Measurements from ENCODE around the gene MRPL9. TPM values are rescaled to one million over a fixed set of nuclear protein-coding genes. Genes with fewer than 3 reads are reported as not detected.

The MRPL9 gene
- total and polyA plus RNA-seq, 2 experiments from 2014 or later, result 89.0 to 126 TPM

DNA sequence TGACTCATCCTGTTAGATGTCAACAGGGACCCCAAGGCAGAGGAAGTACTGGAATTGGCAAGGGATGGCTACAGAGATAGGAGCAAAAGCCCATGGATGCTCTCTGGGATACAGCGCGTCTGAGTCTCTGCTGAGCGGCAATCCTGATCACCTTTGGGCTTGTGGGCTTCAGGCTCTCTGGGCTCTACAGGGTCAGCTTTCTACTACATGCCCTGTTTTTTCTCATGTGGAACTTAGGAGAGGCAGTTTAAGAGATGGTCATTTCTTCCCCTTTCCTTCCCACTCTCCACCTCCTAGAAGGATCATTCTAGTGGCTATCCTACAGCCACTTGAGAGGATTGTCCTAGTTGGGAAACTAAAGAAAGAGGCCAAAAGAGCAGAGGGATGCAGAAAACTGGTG, 40.6 kb upstream of the MRPL9 start:
- no peaks in the 10 kb centered on the region for H3K79me2 ChIP-seq (replicated peaks; ENCODE audit: insufficient read depth)
- H2AFZ ChIP-seq, result no peak overlapping the region
- H3K4me3 Mint-ChIP-seq, result no peak overlapping the region
- no peaks in the 10 kb centered on the region for H4K20me1 ChIP-seq (replicated peaks; ENCODE audit: insufficient read depth)
- no peak overlapping the region for H3K27ac ChIP-seq (ENCODE audit: low read depth)
- H3K9me2 ChIP-seq (ENCODE audit: insufficient read depth), result no peaks in the 10 kb centered on the region
- peaks cover 13% of the 10 kb centered on the region for H3K4me1 Mint-ChIP-seq
- DNase-seq (ENCODE audit: low spot score) (no peak), ATAC-seq (no peak)
- H3K27me3 Mint-ChIP-seq (ENCODE audit: insufficient read depth, low read depth, poor library complexity), result peaks cover 3% of the 10 kb centered on the region
- no peaks in the 10 kb centered on the region for H3K27me3 ChIP-seq (ENCODE audit: insufficient read depth)
- TF ChIP-seq, protein P1, sequence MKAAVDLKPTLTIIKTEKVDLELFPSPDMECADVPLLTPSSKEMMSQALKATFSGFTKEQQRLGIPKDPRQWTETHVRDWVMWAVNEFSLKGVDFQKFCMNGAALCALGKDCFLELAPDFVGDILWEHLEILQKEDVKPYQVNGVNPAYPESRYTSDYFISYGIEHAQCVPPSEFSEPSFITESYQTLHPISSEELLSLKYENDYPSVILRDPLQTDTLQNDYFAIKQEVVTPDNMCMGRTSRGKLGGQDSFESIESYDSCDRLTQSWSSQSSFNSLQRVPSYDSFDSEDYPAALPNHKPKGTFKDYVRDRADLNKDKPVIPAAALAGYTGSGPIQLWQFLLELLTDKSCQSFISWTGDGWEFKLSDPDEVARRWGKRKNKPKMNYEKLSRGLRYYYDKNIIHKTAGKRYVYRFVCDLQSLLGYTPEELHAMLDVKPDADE (IDR thresholded peaks at IDR 0.05), result no peak
- TF ChIP-seq, protein P2, sequence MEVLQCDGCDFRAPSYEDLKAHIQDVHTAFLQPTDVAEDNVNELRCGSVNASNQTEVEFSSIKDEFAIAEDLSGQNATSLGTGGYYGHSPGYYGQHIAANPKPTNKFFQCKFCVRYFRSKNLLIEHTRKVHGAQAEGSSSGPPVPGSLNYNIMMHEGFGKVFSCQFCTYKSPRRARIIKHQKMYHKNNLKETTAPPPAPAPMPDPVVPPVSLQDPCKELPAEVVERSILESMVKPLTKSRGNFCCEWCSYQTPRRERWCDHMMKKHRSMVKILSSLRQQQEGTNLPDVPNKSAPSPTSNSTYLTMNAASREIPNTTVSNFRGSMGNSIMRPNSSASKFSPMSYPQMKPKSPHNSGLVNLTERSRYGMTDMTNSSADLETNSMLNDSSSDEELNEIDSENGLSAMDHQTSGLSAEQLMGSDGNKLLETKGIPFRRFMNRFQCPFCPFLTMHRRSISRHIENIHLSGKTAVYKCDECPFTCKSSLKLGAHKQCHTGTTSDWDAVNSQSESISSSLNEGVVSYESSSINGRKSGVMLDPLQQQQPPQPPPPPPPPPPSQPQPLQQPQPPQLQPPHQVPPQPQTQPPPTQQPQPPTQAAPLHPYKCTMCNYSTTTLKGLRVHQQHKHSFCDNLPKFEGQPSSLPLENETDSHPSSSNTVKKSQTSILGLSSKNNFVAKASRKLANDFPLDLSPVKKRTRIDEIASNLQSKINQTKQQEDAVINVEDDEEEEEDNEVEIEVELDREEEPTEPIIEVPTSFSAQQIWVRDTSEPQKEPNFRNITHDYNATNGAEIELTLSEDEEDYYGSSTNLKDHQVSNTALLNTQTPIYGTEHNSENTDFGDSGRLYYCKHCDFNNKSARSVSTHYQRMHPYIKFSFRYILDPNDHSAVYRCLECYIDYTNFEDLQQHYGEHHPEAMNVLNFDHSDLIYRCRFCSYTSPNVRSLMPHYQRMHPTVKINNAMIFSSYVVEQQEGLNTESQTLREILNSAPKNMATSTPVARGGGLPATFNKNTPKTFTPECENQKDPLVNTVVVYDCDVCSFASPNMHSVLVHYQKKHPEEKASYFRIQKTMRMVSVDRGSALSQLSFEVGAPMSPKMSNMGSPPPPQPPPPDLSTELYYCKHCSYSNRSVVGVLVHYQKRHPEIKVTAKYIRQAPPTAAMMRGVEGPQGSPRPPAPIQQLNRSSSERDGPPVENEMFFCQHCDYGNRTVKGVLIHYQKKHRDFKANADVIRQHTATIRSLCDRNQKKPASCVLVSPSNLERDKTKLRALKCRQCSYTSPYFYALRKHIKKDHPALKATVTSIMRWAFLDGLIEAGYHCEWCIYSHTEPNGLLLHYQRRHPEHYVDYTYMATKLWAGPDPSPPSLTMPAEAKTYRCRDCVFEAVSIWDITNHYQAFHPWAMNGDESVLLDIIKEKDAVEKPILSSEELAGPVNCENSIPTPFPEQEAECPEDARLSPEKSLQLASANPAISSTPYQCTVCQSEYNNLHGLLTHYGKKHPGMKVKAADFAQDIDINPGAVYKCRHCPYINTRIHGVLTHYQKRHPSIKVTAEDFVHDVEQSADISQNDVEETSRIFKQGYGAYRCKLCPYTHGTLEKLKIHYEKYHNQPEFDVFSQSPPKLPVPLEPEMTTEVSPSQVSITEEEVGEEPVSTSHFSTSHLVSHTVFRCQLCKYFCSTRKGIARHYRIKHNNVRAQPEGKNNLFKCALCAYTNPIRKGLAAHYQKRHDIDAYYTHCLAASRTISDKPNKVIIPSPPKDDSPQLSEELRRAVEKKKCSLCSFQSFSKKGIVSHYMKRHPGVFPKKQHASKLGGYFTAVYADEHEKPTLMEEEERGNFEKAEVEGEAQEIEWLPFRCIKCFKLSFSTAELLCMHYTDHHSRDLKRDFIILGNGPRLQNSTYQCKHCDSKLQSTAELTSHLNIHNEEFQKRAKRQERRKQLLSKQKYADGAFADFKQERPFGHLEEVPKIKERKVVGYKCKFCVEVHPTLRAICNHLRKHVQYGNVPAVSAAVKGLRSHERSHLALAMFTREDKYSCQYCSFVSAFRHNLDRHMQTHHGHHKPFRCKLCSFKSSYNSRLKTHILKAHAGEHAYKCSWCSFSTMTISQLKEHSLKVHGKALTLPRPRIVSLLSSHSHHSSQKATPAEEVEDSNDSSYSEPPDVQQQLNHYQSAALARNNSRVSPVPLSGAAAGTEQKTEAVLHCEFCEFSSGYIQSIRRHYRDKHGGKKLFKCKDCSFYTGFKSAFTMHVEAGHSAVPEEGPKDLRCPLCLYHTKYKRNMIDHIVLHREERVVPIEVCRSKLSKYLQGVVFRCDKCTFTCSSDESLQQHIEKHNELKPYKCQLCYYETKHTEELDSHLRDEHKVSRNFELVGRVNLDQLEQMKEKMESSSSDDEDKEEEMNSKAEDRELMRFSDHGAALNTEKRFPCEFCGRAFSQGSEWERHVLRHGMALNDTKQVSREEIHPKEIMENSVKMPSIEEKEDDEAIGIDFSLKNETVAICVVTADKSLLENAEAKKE (CRISPR knock-in tag; IDR thresholded peaks at IDR 0.05), result no peak
- TF ChIP-seq POLR2AphosphoS5 (IDR thresholded peaks at IDR 0.05; ENCODE audit: low read depth) (no peak), JUNB (IDR thresholded peaks at IDR 0.05; ENCODE audit: unreplicated experiment) (no peak), NANOG (IDR thresholded peaks at IDR 0.05; ENCODE audit: borderline replicate concordance) (no peak), CREB1 (CRISPR knock-in tag; IDR thresholded peaks at IDR 0.05; ENCODE audit: low read depth) (no peak), EZH2phosphoT487 (IDR thresholded peaks at IDR 0.05; ENCODE audit: unreplicated experiment) (no peak)
- TF ChIP-seq, protein P3, sequence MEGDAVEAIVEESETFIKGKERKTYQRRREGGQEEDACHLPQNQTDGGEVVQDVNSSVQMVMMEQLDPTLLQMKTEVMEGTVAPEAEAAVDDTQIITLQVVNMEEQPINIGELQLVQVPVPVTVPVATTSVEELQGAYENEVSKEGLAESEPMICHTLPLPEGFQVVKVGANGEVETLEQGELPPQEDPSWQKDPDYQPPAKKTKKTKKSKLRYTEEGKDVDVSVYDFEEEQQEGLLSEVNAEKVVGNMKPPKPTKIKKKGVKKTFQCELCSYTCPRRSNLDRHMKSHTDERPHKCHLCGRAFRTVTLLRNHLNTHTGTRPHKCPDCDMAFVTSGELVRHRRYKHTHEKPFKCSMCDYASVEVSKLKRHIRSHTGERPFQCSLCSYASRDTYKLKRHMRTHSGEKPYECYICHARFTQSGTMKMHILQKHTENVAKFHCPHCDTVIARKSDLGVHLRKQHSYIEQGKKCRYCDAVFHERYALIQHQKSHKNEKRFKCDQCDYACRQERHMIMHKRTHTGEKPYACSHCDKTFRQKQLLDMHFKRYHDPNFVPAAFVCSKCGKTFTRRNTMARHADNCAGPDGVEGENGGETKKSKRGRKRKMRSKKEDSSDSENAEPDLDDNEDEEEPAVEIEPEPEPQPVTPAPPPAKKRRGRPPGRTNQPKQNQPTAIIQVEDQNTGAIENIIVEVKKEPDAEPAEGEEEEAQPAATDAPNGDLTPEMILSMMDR (conservative IDR thresholded peaks at IDR 0.05; ENCODE audit: low read depth in 2 of 2), result no peak
- no peaks in the 10 kb centered on the region for H3K36me3 ChIP-seq (ENCODE audit: insufficient read depth)
- no peaks in the 10 kb centered on the region for H3K9me3 Mint-ChIP-seq
- H3F3A ChIP-seq (replicated peaks; ENCODE audit: low read depth), result no peaks in the 10 kb centered on the region
- no peaks in the 10 kb centered on the region for H3K36me3 Mint-ChIP-seq (ENCODE audit: low read depth)
- H3K4me1 ChIP-seq (ENCODE audit: insufficient read depth), result 0 out of 2 replicates have a peak, but pooled peaks cover 3% of the 10 kb centered on the region
- H3K27ac Mint-ChIP-seq, result no peak overlapping the region
- H3K4me2 ChIP-seq, result no peak overlapping the region
- H3K4me3 ChIP-seq, result no peak overlapping the region
